ENCODE measurements around the gene CELF6. TPM values are rescaled to one million over a fixed set of nuclear protein-coding genes. Genes with fewer than 3 reads are reported as not detected.

The CELF6 gene
- polyA plus RNA-seq, 1 donor from 2014 or later = 68.6 TPM

- H3K4me2 ChIP-seq (ENCODE audit: low read length) = no peak overlapping the region
- no peaks in the 10 kb centered on the region for H3F3A ChIP-seq (ENCODE audit: insufficient read depth, low read length, poor library complexity, severe bottlenecking)
- no peaks in the 10 kb centered on the region for H3K9me3 ChIP-seq (ENCODE audit: low read length)
- H4K20me1 ChIP-seq (ENCODE audit: insufficient read depth) = no peaks in the 10 kb centered on the region
- no peak overlapping the region for H3K27ac ChIP-seq (ENCODE audit: low read length)
- no peak overlapping the region for H2AFZ ChIP-seq (ENCODE audit: low read depth, low read length)
- H3K9ac ChIP-seq (ENCODE audit: low read length) = no peak overlapping the region
- no peaks in the 10 kb centered on the region for H3K79me2 ChIP-seq (replicated peaks; ENCODE audit: insufficient read depth, low read length)
- H3K4me3 ChIP-seq (ENCODE audit: low read length) = no peak overlapping the region
- H3K9me2 ChIP-seq (ENCODE audit: insufficient read depth, low read length) = no peaks in the 10 kb centered on the region
- TF ChIP-seq MXI1 (conservative IDR thresholded peaks at IDR 0.05; ENCODE audit: poor library complexity, severe bottlenecking) (no peak), TAF1 (IDR thresholded peaks at IDR 0.05; ENCODE audit: low read depth) (no peak), RAD21 (conservative IDR thresholded peaks at IDR 0.05) (no peak), POLR2AphosphoS5 (IDR thresholded peaks at IDR 0.05) (no peak), CTCF (IDR thresholded peaks at IDR 0.05; ENCODE audit: poor library complexity, severe bottlenecking) (no peak), SMC3 (conservative IDR thresholded peaks at IDR 0.05; ENCODE audit: poor library complexity) (no peak), EZH2 (IDR thresholded peaks at IDR 0.05; ENCODE audit: borderline replicate concordance, insufficient read depth, low read length, poor library complexity, severe bottlenecking) (no peak), EP300 (conservative IDR thresholded peaks at IDR 0.05; ENCODE audit: poor library complexity, severe bottlenecking) (no peak)
- TF ChIP-seq, protein P1, sequence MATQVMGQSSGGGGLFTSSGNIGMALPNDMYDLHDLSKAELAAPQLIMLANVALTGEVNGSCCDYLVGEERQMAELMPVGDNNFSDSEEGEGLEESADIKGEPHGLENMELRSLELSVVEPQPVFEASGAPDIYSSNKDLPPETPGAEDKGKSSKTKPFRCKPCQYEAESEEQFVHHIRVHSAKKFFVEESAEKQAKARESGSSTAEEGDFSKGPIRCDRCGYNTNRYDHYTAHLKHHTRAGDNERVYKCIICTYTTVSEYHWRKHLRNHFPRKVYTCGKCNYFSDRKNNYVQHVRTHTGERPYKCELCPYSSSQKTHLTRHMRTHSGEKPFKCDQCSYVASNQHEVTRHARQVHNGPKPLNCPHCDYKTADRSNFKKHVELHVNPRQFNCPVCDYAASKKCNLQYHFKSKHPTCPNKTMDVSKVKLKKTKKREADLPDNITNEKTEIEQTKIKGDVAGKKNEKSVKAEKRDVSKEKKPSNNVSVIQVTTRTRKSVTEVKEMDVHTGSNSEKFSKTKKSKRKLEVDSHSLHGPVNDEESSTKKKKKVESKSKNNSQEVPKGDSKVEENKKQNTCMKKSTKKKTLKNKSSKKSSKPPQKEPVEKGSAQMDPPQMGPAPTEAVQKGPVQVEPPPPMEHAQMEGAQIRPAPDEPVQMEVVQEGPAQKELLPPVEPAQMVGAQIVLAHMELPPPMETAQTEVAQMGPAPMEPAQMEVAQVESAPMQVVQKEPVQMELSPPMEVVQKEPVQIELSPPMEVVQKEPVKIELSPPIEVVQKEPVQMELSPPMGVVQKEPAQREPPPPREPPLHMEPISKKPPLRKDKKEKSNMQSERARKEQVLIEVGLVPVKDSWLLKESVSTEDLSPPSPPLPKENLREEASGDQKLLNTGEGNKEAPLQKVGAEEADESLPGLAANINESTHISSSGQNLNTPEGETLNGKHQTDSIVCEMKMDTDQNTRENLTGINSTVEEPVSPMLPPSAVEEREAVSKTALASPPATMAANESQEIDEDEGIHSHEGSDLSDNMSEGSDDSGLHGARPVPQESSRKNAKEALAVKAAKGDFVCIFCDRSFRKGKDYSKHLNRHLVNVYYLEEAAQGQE (IDR thresholded peaks at IDR 0.05; ENCODE audit: borderline replicate concordance) = no peak
- H3K36me3 ChIP-seq (ENCODE audit: insufficient read depth, low read length) = peaks cover 13% of the 10 kb centered on the region
- no peaks in the 10 kb centered on the region for H3K27me3 ChIP-seq (ENCODE audit: insufficient read depth, low read depth, low read length)
Measured at GRCh38 chr15:72252663-72253299, 67.2 kb downstream of the CELF6 start.

GRCh38 chr15:72249142-72249810 is 70.7 kb downstream of the CELF6 start:
- Histone ChIP-seq H3K36me3 (ENCODE audit: insufficient read depth, low read length) (peaks cover 13% of the 10 kb centered on the region), H3K79me2 (replicated peaks; ENCODE audit: insufficient read depth, low read length) (no peaks in the 10 kb centered on the region), H3K27ac (ENCODE audit: low read length) (no peak overlapping the region), H3K27me3 (ENCODE audit: insufficient read depth, low read depth, low read length) (no peaks in the 10 kb centered on the region), H3F3A (ENCODE audit: insufficient read depth, low read length, poor library complexity, severe bottlenecking) (no peaks in the 10 kb centered on the region), H3K4me2 (ENCODE audit: low read length) (no peak overlapping the region), H3K9ac (ENCODE audit: low read length) (no peak overlapping the region), H3K4me3 (ENCODE audit: low read length) (no peak overlapping the region), H3K9me3 (ENCODE audit: low read length) (no peaks in the 10 kb centered on the region), H3K9me2 (ENCODE audit: insufficient read depth, low read length) (no peaks in the 10 kb centered on the region), H4K20me1 (ENCODE audit: insufficient read depth) (no peaks in the 10 kb centered on the region), H2AFZ (ENCODE audit: low read depth, low read length) (no peak overlapping the region)
- TF ChIP-seq RAD21 (conservative IDR thresholded peaks at IDR 0.05) = no peak
- no peak for TF ChIP-seq SMC3 (conservative IDR thresholded peaks at IDR 0.05; ENCODE audit: poor library complexity)
- TF ChIP-seq EZH2 (IDR thresholded peaks at IDR 0.05; ENCODE audit: borderline replicate concordance, insufficient read depth, low read length, poor library complexity, severe bottlenecking) = no peak
- no peak for TF ChIP-seq EP300 (conservative IDR thresholded peaks at IDR 0.05; ENCODE audit: poor library complexity, severe bottlenecking)
- no peak for TF ChIP-seq POLR2AphosphoS5 (IDR thresholded peaks at IDR 0.05)
- TF ChIP-seq MXI1 (conservative IDR thresholded peaks at IDR 0.05; ENCODE audit: poor library complexity, severe bottlenecking) = no peak
- TF ChIP-seq, protein P1 (IDR thresholded peaks at IDR 0.05; ENCODE audit: borderline replicate concordance) = no peak
- TF ChIP-seq CTCF (IDR thresholded peaks at IDR 0.05; ENCODE audit: poor library complexity, severe bottlenecking) = no peak
- TF ChIP-seq TAF1 (IDR thresholded peaks at IDR 0.05; ENCODE audit: low read depth) = no peak
